Choroid plexus epithelial cell (primary cell): ENCODE data around the gene TREH.

Experiments used
- DNase-seq: peaks from one replicate; pipeline ENCODE4 v3.0.0-alpha.2; 2010; ENCODE audit warnings: low read depth
- H3K4me3 ChIP-seq: 2 replicates; pipeline ENCODE4 v1.5.1; 2011; ENCODE audit warnings: low read depth, mild to moderate bottlenecking, control low read depth, low read length, moderate library complexity
- TF ChIP-seq, protein P1 (sequence below): conservative IDR thresholded peaks from 2 replicates; pipeline ENCODE4 v1.5.1; 2011; ENCODE audit warnings: low read depth, mild to moderate bottlenecking, control low read depth, inconsistent platforms, low read length, moderate library complexity

The TREH gene

DNA sequence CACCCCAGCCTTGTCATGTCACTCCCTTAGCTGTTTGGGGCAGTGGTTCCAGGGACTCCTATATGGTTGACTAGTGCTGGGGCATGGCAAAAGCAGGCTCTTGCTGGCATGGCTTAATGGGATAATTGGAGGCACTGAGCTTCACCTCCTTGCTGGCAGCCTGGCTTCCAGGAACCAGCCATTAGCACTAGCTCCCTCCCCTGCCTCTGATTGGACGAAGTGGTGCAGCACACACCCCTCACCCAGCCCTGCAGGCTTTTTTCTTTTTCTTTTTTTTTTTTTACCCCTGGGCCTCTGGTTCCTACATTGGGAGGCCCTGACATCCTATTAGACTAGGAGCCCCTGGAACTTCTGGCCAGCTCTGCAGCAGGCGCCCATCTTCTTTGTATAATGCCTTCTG, 53.5 kb downstream of the TREH start:
- DNase-seq, result no peak
- no peak overlapping the region for H3K4me3 ChIP-seq
- TF ChIP-seq, protein P1, sequence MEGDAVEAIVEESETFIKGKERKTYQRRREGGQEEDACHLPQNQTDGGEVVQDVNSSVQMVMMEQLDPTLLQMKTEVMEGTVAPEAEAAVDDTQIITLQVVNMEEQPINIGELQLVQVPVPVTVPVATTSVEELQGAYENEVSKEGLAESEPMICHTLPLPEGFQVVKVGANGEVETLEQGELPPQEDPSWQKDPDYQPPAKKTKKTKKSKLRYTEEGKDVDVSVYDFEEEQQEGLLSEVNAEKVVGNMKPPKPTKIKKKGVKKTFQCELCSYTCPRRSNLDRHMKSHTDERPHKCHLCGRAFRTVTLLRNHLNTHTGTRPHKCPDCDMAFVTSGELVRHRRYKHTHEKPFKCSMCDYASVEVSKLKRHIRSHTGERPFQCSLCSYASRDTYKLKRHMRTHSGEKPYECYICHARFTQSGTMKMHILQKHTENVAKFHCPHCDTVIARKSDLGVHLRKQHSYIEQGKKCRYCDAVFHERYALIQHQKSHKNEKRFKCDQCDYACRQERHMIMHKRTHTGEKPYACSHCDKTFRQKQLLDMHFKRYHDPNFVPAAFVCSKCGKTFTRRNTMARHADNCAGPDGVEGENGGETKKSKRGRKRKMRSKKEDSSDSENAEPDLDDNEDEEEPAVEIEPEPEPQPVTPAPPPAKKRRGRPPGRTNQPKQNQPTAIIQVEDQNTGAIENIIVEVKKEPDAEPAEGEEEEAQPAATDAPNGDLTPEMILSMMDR, result no peak

DNA sequence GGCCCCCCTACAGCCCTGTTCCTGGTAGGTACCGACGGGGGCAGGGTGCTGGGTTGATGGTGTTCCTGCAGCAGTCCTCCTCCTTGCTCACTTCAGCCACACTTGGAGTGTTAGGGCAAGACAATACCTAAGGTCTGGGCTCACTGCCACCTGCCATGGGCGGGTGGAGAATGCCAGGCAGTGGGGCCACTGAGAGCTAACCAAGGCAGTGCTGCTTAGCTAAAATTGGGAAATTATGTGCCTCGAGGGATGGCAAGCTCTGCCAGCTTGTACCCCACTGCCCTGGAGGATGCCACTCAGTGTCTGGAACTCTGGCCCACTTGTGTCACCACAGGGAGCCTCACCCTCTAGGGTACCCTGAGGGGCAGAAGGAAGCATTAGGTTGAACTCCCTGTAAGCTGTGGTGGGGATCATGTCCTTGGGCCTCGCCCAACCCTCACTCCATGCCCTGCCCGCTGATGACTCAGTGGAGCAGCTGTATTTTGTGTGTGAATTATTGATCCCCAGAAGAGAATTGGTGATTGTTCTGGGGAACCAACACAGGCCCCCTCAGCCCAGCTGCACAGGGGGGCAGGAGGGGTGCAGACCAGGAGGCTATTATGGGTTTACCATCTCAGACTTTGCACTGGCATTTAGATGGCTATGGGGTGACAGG, 54.3 kb downstream of the TREH start:
- H3K4me3 ChIP-seq, result no peak overlapping the region

DNA sequence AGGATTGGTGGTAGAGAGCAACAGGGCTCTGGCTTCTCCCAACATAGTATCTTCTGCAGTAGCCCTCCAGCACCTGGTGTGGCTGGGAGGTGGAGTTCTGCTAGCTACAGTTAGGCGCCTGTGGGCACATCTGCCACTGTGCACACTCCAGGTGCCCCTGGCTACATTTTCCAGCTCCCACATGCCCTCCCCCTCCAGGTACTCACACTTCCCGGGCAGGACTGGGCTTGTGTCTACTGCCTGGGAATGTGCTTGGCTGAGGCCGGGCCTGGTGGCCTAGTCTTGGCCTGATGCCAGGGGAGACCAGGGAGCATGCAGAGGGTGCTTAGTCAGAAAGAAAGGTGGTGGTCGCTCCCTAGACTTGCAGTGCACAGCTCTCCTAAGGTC, 56.2 kb downstream of the TREH start:
- H3K4me3 ChIP-seq, result peak overlapping the region; percentile 8
- TF ChIP-seq, protein P1, result no peak
- peak; percentile 56 for DNase-seq

More for the DNA sequence above, 54.3 kb downstream of the TREH start:
- no peak for DNase-seq
- TF ChIP-seq, protein P1, result no peak

DNA sequence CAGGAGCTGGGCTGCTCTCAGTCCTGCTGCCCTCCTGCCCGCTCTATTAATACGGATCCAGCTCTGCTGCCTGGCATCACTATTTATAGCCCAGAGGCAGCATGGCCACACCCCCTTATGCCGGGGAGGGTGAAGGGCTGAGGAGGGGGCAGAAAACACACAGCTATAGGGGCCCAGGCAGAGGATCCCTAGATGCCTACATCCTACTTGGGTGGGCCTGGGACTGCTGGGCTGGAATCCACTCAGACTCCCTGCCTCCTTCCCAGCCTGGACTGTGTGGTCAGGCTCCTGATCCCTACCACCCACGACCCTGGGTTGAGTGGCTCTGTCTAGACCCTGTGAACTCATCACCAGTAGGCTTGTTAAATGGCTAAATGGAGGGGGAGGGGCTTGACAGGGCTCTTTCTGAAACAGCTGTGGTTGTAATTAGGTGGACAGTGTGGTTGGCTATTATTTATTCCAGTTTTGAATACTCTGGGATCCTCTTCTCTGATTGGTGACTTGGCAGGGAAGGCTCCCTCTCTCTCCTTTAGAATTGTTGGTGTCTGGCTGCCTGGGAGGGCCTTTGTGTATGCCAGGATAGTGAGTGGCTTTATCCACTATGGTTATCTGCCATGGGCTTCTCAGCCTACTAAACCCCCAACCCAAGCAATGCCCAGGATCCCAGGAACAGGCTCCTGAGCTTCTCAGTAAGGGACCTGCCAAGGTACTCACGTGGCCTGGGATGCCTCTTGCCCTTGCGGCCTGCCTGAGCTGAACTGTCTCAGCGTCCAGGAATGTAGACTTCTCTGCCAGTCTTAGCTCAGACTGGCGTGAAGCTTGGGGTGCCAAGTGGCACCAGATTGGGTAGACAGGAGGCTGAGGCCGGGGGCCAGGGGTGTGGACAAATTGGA, 56.8 kb downstream of the TREH start:
- TF ChIP-seq, protein P1, result no peak
- peak overlapping the region; percentile 69 for H3K4me3 ChIP-seq
- peak; percentile 70 for DNase-seq

DNA sequence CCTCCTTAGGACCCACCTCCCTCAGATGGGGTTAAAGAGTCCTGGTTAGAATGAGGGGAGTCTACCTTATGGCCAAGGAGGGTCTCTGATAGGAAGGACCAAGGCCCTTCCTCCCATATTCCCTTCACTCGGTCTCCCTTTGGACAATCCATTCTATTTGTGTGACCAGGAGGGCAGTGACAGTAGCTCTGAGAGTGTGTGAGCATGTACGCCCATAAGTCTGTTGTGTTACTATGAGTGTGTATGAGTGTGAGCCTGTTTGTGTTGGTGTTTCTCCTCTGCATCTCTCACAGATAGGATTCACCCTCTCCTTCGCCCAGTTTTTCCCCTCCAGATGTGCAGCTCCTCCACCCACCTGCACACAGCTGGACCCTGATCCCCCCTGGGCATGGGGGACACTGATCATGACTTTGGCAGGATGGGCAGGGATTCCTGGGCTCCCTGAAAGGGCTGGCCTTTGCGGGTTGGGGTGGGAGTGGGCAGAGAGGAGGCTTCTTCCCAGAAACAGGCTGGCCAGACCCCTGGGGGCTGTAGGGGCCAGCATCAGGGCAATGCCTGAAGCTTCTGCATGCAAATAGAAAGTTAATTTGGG, 57.6 kb downstream of the TREH start:
- H3K4me3 ChIP-seq, result peak overlapping the region; percentile 69
- TF ChIP-seq, protein P1, result no peak
- no peak for DNase-seq

DNA sequence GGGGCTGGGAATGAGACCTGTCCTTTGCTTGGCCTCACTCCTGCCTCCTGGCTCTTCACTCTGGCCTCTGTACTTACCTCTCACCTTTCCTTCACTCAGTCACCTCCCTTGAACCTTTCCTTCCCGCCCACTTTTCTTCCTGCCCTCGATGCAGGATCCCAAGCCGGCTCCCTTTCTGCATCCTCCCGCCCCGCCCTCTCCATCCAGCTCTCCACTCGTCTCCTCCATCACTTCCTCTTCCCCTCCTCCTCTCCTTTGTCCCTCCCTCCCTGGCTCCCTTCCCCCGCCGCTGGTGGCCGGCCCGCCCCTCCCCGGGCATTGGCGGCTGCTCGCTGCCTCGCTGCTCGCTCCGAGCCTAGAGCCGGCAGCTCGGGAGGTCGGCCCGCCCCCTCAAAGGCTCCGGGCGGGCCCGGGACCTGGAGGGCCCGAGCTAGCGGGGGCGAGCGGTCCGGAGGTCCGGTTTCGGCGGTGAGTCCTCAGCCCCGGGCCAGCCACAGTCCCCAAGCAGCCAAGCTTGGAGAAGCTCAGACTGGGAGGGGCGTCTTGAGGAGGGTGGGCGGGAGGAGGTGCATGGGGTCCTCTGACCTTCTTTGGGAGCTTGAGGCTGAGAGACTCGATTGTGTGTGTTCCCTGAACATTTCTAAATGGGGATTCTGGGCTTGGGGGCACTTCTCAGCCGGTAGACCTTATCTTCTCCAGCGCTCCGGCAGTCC, 58.2 kb downstream of the TREH start:
- TF ChIP-seq, protein P1, result no peak
- DNase-seq, result peak; percentile 90
- H3K4me3 ChIP-seq, result peak overlapping the region; percentile 69
